Measurements from ENCODE around the gene WDR3. TPM values are rescaled to one million over a fixed set of nuclear protein-coding genes. Genes with fewer than 3 reads are reported as not detected.

Gene WDR3
- polyA plus RNA-seq, 1 donor from 2014 or later, result 20.6 TPM

DNA sequence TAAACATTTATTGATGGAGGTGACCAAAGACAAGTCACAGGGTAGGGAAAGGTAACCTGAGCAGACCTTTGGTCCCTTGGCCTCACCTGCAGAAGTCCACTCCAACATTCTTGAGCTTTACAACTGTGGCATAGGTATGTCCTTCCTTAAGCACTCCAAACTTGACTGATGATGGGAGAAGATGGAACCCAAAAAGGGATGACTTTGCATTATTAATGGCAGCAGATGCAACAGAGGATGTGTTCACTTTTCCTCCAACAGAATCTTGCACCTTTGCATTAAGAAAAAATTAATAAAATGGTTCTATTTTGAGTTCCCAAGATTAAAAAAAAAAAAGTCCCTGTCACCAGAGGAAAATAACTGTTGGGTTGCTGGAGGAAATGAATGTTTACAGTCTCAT is 42.2 kb downstream of the WDR3 start:
- Histone ChIP-seq H3F3A (ENCODE audit: insufficient read depth, low read length, poor library complexity, severe bottlenecking) (no peaks in the 10 kb centered on the region), H2AFZ (ENCODE audit: low read depth, low read length) (no peak overlapping the region), H3K27me3 (ENCODE audit: insufficient read depth, low read depth, low read length) (no peaks in the 10 kb centered on the region), H3K9me3 (ENCODE audit: low read length) (no peaks in the 10 kb centered on the region), H3K4me3 (ENCODE audit: low read length) (no peak overlapping the region), H4K20me1 (ENCODE audit: insufficient read depth) (no peaks in the 10 kb centered on the region), H3K9ac (ENCODE audit: low read length) (no peak overlapping the region), H3K36me3 (ENCODE audit: insufficient read depth, low read length) (no peaks in the 10 kb centered on the region), H3K27ac (ENCODE audit: low read length) (no peak overlapping the region), H3K9me2 (ENCODE audit: insufficient read depth, low read length) (no peaks in the 10 kb centered on the region), H3K4me2 (ENCODE audit: low read length) (no peak overlapping the region), H3K79me2 (replicated peaks; ENCODE audit: insufficient read depth, low read length) (no peaks in the 10 kb centered on the region)
- TF ChIP-seq, protein P1, sequence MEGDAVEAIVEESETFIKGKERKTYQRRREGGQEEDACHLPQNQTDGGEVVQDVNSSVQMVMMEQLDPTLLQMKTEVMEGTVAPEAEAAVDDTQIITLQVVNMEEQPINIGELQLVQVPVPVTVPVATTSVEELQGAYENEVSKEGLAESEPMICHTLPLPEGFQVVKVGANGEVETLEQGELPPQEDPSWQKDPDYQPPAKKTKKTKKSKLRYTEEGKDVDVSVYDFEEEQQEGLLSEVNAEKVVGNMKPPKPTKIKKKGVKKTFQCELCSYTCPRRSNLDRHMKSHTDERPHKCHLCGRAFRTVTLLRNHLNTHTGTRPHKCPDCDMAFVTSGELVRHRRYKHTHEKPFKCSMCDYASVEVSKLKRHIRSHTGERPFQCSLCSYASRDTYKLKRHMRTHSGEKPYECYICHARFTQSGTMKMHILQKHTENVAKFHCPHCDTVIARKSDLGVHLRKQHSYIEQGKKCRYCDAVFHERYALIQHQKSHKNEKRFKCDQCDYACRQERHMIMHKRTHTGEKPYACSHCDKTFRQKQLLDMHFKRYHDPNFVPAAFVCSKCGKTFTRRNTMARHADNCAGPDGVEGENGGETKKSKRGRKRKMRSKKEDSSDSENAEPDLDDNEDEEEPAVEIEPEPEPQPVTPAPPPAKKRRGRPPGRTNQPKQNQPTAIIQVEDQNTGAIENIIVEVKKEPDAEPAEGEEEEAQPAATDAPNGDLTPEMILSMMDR (IDR thresholded peaks at IDR 0.05; ENCODE audit: poor library complexity, severe bottlenecking), result no peak

GRCh38 chr1:117976381-117976780 is 46.8 kb downstream of the WDR3 start:
- H3K79me2 ChIP-seq (replicated peaks; ENCODE audit: insufficient read depth, low read length), result no peaks in the 10 kb centered on the region
- no peaks in the 10 kb centered on the region for H3K9me2 ChIP-seq (ENCODE audit: insufficient read depth, low read length)
- H3K36me3 ChIP-seq (ENCODE audit: insufficient read depth, low read length), result no peaks in the 10 kb centered on the region
- H3F3A ChIP-seq (ENCODE audit: insufficient read depth, low read length, poor library complexity, severe bottlenecking), result no peaks in the 10 kb centered on the region
- no peak for TF ChIP-seq TAF1 (IDR thresholded peaks at IDR 0.05; ENCODE audit: low read depth)
- TF ChIP-seq MXI1 (conservative IDR thresholded peaks at IDR 0.05; ENCODE audit: poor library complexity, severe bottlenecking), result no peak
- TF ChIP-seq EZH2 (IDR thresholded peaks at IDR 0.05; ENCODE audit: borderline replicate concordance, insufficient read depth, low read length, poor library complexity, severe bottlenecking), result no peak
- TF ChIP-seq REST (IDR thresholded peaks at IDR 0.05; ENCODE audit: borderline replicate concordance), result no peak
- no peak for TF ChIP-seq SMC3 (conservative IDR thresholded peaks at IDR 0.05; ENCODE audit: poor library complexity)
- no peak for TF ChIP-seq RAD21 (conservative IDR thresholded peaks at IDR 0.05)
- TF ChIP-seq EP300 (conservative IDR thresholded peaks at IDR 0.05; ENCODE audit: poor library complexity, severe bottlenecking), result no peak
- TF ChIP-seq, protein P1 (IDR thresholded peaks at IDR 0.05; ENCODE audit: poor library complexity, severe bottlenecking), result no peak
- TF ChIP-seq POLR2AphosphoS5 (IDR thresholded peaks at IDR 0.05), result no peak
- H3K4me2 ChIP-seq (ENCODE audit: low read length), result no peak overlapping the region
- H3K9me3 ChIP-seq (ENCODE audit: low read length), result no peaks in the 10 kb centered on the region
- no peak overlapping the region for H3K9ac ChIP-seq (ENCODE audit: low read length)
- no peaks in the 10 kb centered on the region for H4K20me1 ChIP-seq (ENCODE audit: insufficient read depth)
- no peak overlapping the region for H3K4me3 ChIP-seq (ENCODE audit: low read length)
- no peak overlapping the region for H2AFZ ChIP-seq (ENCODE audit: low read depth, low read length)
- no peaks in the 10 kb centered on the region for H3K27me3 ChIP-seq (ENCODE audit: insufficient read depth, low read depth, low read length)
- H3K27ac ChIP-seq (ENCODE audit: low read length), result no peak overlapping the region

Measured in neural cell (in vitro differentiated cells).